ENCODE measurements around the gene SLC1A7.

The SLC1A7 gene

GRCh38 chr1:53090227-53091147, 52.0 kb downstream of the SLC1A7 start:
- TF ChIP-seq, protein P1, sequence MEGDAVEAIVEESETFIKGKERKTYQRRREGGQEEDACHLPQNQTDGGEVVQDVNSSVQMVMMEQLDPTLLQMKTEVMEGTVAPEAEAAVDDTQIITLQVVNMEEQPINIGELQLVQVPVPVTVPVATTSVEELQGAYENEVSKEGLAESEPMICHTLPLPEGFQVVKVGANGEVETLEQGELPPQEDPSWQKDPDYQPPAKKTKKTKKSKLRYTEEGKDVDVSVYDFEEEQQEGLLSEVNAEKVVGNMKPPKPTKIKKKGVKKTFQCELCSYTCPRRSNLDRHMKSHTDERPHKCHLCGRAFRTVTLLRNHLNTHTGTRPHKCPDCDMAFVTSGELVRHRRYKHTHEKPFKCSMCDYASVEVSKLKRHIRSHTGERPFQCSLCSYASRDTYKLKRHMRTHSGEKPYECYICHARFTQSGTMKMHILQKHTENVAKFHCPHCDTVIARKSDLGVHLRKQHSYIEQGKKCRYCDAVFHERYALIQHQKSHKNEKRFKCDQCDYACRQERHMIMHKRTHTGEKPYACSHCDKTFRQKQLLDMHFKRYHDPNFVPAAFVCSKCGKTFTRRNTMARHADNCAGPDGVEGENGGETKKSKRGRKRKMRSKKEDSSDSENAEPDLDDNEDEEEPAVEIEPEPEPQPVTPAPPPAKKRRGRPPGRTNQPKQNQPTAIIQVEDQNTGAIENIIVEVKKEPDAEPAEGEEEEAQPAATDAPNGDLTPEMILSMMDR (IDR thresholded peaks at IDR 0.05; ENCODE audit: control extremely low read depth, extremely low read depth, low read depth, missing control alignments) = no peak
- ChIA-PET POLR2A (no interaction called here), CTCF (no interaction called here)
- no peak for DNase-seq (ENCODE audit: extremely low spot score)

GRCh38 chr1:53089478-53090226, 52.8 kb downstream of the SLC1A7 start:
- CTCF ChIA-PET = no interaction called here
- TF ChIP-seq, protein P1 (IDR thresholded peaks at IDR 0.05; ENCODE audit: control extremely low read depth, extremely low read depth, low read depth, missing control alignments) = no peak
- POLR2A ChIA-PET = no interaction called here
- no peak for DNase-seq (ENCODE audit: extremely low spot score)

DNA sequence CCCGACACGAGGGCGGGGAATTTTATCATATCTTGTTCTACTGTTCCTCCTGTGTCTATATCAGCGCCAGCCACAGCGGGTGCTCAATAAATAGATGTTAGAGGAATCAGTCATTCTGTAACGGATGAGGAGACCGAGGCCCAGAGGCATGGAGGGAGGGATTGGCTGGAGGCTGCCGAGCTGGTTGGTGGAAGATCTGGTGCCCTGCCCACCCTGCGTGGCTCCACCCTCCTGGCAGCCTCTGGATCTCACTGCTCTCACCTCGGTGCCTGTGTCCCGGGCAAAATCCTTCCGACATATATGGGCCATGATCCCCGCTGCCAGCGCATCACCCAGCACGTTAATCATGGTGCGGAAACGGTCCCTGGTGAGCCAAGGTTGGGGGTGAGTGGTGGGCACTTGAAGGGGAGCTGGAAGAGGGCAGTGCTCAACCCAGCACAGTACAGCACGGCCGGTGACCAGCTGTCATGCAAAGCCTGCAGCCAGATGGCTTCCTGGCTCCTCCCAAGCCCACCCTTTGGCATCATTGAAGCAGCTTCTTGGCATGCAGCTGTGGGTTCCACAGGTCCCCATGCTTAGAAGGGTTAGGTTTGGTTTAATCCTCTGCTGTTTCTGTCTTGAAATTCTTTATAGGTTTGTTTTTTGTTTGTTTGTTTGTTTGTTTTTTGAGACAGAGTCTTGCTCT, 53.7 kb downstream of the SLC1A7 start:
- POLR2A ChIA-PET = no interaction called here
- no peak for DNase-seq (ENCODE audit: extremely low spot score)
- TF ChIP-seq, protein P1 (IDR thresholded peaks at IDR 0.05; ENCODE audit: control extremely low read depth, extremely low read depth, low read depth, missing control alignments) = no peak
- CTCF ChIA-PET = no interaction called here

DNA sequence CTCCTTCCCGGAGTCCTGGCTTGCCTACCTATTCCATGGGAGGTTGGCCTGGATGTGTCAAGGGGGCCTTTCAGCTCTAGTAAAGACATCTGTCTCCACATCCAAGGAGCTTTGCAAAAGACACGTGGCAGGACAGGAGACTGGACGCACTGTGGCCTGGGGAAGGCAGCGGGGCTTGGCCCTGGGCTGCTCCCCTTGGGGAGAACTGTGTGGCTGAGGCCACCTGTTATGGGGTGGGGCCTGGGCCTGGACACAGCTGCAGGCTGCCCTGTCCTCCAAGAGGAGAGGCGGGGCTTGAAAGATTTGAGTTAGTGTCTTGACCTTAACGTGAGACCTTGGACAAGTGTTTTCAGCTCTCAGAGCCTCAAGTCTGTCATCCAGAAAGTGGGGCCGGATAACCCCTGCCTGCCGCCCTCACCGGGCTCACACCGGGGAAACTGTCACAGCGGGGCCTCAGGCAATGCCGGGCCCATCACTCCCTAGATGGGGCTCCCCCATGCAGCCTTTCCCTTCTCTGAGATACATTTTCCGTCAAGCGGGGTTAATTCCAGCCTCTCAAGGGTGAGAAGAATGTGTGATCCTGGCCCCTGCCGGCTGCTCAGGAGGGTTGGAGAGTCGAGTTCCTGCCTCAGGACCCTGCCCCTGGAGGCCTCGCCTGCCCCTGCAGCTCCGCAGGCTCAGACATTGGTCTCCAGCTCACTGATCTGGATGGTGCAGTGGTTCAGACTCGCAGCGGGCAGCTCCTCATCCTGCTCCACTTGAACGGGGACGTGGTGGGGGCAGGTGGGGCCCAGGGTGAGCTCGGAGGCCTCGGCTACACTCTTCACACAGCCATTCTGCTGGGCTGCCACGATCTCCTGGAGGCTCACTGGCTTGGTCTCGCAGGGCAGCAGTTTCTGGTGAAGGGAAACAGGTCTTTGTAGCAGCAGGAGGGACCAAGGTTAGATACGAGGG, 54.8 kb downstream of the SLC1A7 start:
- DNase-seq (ENCODE audit: extremely low spot score) = no peak
- POLR2A ChIA-PET = no interaction called here
- CTCF ChIA-PET = interaction anchor here (1.0 kb wide), 1 partner anchor 9 kb away, joined by 3 read pairs; no protein-coding TSS in a partner anchor
- TF ChIP-seq, protein P1 (IDR thresholded peaks at IDR 0.05; ENCODE audit: control extremely low read depth, extremely low read depth, low read depth, missing control alignments) = no peak

DNA sequence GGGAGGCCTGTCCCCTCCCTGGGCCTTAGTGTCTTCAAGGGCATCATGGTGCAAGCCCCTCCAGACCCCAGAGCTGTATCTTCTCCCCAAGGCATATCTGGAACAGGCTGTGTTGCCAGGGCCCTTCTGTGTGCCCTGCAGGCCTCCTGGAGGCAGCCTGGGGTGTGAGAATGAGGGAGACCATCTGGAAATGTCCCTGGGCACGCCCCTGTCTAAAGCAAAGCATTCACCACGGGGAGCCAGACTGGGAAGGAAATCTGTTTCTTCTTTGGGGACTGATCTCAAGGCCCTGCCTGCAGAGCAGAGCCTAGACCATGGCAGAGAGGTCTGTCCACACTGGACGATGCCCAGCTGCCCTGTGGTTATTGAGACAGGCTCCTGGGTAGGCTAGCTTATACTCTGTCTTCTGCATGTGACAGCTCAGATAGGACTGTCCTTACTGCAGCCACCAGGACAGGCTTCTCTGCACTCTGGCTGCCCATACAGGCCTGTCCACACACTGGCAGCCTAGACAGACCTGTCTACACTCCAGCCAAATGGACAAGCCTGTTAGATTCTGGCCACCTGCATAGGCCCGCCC, 55.9 kb downstream of the SLC1A7 start:
- TF ChIP-seq, protein P1 (IDR thresholded peaks at IDR 0.05; ENCODE audit: control extremely low read depth, extremely low read depth, low read depth, missing control alignments) = no peak
- ChIA-PET POLR2A (no interaction called here), CTCF (interaction anchor here (1.4 kb wide), 1 partner anchor 38 kb away, joined by 3 read pairs; no protein-coding TSS in a partner anchor)
- DNase-seq (ENCODE audit: extremely low spot score) = no peak
